SK-N-SH (cell line): ENCODE measurements around the gene PPIL1.

Experiments
- ELF1 ChIP-seq: IDR thresholded peaks from 2 replicates; pipeline ENCODE4 v1.4.0; 2012
- EP300 ChIP-seq, 2 experiments: IDR thresholded peaks; 2 replicates each; pipeline versions ENCODE4 v1.4.0 to v1.6.1; 2012; ENCODE audit warnings: borderline replicate concordance in 1 of 2, low read depth in 1 of 2, low read length in 1 of 2
- EZH2phosphoT487 ChIP-seq: fragments of 200-600 bp; sonication (generic); IDR thresholded peaks from 2 replicates; pipeline ENCODE4 v1.6.1; 2017; ENCODE audit warnings: low read depth, mixed run types, mild to moderate bottlenecking, antibody characterized with exemption, moderate library complexity, borderline replicate concordance
- POLR2AphosphoS5 ChIP-seq: IDR thresholded peaks from 2 replicates; pipeline ENCODE4 v1.6.1; 2012; ENCODE audit warnings: low read depth, low read length
- TAF1 ChIP-seq: IDR thresholded peaks from 2 replicates; pipeline ENCODE4 v1.6.1; 2012; ENCODE audit warnings: low read depth, mild to moderate bottlenecking, low read length, moderate library complexity, borderline replicate concordance
- USF1 ChIP-seq: IDR thresholded peaks from 2 replicates; pipeline ENCODE4 v1.4.0; 2012; ENCODE audit warnings: low read depth, borderline replicate concordance

- TF ChIP-seq TAF1: no peak
- TF ChIP-seq EP300 (IDR thresholded peaks at IDR 0.05; ENCODE audit: borderline replicate concordance in 1 of 2, low read depth in 1 of 2, low read length in 1 of 2): no peak
- no peak for TF ChIP-seq ELF1
- no peak for TF ChIP-seq EZH2phosphoT487
- no peak for TF ChIP-seq POLR2AphosphoS5
- no peak for TF ChIP-seq USF1
Measured at GRCh38 chr6:36873612-36874442, 776 bp downstream of the PPIL1 start.
